HCT116 (cell line): ENCODE results near the gene UBE3C.

Experiments used
- CEBPB ChIP-seq: IDR thresholded peaks from 2 replicates; pipeline ENCODE4 v1.6.1; 2012; ENCODE audit warnings: low read depth
- EGR1 ChIP-seq: IDR thresholded peaks from 2 replicates; pipeline ENCODE4 v1.6.1; 2012; ENCODE audit warnings: low read depth
- EZH2 ChIP-seq: fragments of 200-600 bp; sonication (generic); IDR thresholded peaks from 2 replicates; pipeline ENCODE4 v1.6.1; 2017; ENCODE audit warnings: antibody characterized with exemption, mixed run types
- EZH2phosphoT487 ChIP-seq: fragments of 200-600 bp; IDR thresholded peaks from 2 replicates; pipeline ENCODE4 v1.6.1; 2018; ENCODE audit warnings: antibody characterized with exemption, borderline replicate concordance
- JUND ChIP-seq: IDR thresholded peaks from 2 replicates; pipeline ENCODE4 v1.6.1; 2012
- POLR2A ChIP-seq: IDR thresholded peaks from 2 replicates; pipeline ENCODE4 v1.7.0; 2011; ENCODE audit warnings: borderline replicate concordance; ENCODE audit not compliant: insufficient read depth, insufficient read length; ENCODE audit errors: extremely low read depth
- POLR2AphosphoS5 ChIP-seq: IDR thresholded peaks from 2 replicates; pipeline ENCODE4 v1.6.1; 2011; ENCODE audit warnings: mild to moderate bottlenecking, low read depth, low read length, moderate library complexity
- RAD21 ChIP-seq: IDR thresholded peaks from 2 replicates; pipeline ENCODE4 v1.6.1; 2012; ENCODE audit warnings: low read depth, mild to moderate bottlenecking
- REST ChIP-seq: IDR thresholded peaks from 2 replicates; pipeline ENCODE4 v1.6.1; 2012; ENCODE audit warnings: low read depth
- SIN3A ChIP-seq: IDR thresholded peaks from 2 replicates; pipeline ENCODE4 v1.6.1; 2012; ENCODE audit warnings: low read depth
- ZBTB33 ChIP-seq: IDR thresholded peaks from 2 replicates; pipeline ENCODE4 v1.6.1; 2011; ENCODE audit warnings: mild to moderate bottlenecking, low read length, moderate library complexity; ENCODE audit not compliant: insufficient replicate concordance; ENCODE audit errors: extremely low read depth
- ZFX ChIP-seq: fragments of 450-650 bp; IDR thresholded peaks from 2 replicates; pipeline ENCODE4 v1.6.1; 2017
- ZNF274 ChIP-seq: fragments of 200-500 bp; sonication (Bioruptor generic); IDR thresholded peaks from 2 replicates; pipeline ENCODE4 v1.6.1; 2014; ENCODE audit warnings: mild to moderate bottlenecking, low read depth, low read length, inconsistent platforms
- TF ChIP-seq, protein P1 (sequence below), 3 experiments: fragments of 200-600 bp in 1 of 3; sonication (generic) in 1 of 3; IDR thresholded peaks in 2 of 3; conservative IDR thresholded peaks in 1 of 3; 2 replicates each; pipeline ENCODE4 v1.5.1; 2012 to 2017; ENCODE audit warnings: low read depth in 2 of 3, low read length in 2 of 3, antibody characterized with exemption in 1 of 3, borderline replicate concordance in 1 of 3, control low read depth in 1 of 3, mild to moderate bottlenecking in 1 of 3, mixed read lengths in 1 of 3, mixed run types in 1 of 3, moderate library complexity in 1 of 3; ENCODE audit not compliant: insufficient read depth in 1 of 3

- TF ChIP-seq EZH2phosphoT487 (no peak), POLR2A (no peak), REST (no peak), RAD21 (no peak), POLR2AphosphoS5 (no peak), EZH2 (no peak), CEBPB (no peak), ZBTB33 (no peak), EGR1 (no peak), ZFX (no peak), ZNF274 (no peak), SIN3A (no peak), JUND (no peak)
- TF ChIP-seq, protein P1, sequence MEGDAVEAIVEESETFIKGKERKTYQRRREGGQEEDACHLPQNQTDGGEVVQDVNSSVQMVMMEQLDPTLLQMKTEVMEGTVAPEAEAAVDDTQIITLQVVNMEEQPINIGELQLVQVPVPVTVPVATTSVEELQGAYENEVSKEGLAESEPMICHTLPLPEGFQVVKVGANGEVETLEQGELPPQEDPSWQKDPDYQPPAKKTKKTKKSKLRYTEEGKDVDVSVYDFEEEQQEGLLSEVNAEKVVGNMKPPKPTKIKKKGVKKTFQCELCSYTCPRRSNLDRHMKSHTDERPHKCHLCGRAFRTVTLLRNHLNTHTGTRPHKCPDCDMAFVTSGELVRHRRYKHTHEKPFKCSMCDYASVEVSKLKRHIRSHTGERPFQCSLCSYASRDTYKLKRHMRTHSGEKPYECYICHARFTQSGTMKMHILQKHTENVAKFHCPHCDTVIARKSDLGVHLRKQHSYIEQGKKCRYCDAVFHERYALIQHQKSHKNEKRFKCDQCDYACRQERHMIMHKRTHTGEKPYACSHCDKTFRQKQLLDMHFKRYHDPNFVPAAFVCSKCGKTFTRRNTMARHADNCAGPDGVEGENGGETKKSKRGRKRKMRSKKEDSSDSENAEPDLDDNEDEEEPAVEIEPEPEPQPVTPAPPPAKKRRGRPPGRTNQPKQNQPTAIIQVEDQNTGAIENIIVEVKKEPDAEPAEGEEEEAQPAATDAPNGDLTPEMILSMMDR (IDR thresholded peaks at IDR 0.05 in 2 of 3, conservative IDR thresholded peaks at IDR 0.05 in 1 of 3; ENCODE audit: borderline replicate concordance in 1 of 3, insufficient read depth in 1 of 3, low read depth in 2 of 3, low read length in 2 of 3): no peak
These were observed 138.2 kb downstream of the UBE3C start for GRCh38 chr7:157276731-157277562.
